ENCODE results near the gene BPIFB6.

The BPIFB6 gene

DNA sequence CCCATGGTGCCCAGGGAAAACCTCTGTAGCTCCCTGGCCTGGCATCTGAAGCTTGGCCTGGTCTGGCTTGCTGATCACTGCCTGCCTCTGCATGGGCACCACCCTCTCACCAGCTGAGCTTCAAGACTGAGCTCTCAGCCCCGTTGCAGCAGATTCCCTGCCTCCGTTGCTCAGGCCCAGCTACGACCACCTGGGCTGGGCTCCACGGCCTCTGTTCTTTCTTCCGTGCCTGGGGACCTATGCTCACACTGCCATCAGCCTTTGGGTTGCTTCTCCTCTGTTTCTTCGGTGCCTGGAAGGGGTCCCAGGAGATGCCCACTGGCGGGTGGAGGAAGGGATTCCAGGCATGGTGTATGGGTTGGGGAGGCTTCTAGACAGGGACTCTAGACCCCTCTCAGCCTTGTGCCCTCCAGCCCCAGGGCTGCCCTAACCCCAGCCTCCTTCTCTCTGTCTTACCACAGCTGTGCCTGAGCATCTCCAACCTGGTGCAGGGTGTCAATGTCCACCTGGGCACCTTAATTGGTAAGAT is 14.8 kb upstream of the BPIFB6 start:
- no peak for DNase-seq (ENCODE audit: low spot score)

DNA sequence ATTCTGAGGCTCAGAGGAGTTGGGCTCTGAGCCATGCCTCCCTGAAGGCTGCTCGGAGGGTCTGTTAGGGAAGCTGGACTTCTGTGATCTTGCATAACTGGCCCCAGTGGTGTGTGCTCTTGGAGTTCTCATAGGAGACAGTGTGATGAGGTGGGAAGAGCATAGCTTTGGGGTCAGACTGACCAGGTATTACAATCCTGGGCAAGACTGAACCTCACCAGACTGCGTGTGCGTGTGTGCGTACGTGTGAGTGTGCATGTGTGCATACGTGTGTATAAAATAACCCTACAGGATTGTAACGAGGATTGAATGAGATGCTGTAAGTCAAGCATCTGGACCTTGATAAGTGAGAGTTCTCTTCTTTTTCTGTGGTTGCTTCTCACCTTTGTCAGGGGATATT is 13.9 kb upstream of the BPIFB6 start:
- DNase-seq (ENCODE audit: low spot score) = no peak

DNA sequence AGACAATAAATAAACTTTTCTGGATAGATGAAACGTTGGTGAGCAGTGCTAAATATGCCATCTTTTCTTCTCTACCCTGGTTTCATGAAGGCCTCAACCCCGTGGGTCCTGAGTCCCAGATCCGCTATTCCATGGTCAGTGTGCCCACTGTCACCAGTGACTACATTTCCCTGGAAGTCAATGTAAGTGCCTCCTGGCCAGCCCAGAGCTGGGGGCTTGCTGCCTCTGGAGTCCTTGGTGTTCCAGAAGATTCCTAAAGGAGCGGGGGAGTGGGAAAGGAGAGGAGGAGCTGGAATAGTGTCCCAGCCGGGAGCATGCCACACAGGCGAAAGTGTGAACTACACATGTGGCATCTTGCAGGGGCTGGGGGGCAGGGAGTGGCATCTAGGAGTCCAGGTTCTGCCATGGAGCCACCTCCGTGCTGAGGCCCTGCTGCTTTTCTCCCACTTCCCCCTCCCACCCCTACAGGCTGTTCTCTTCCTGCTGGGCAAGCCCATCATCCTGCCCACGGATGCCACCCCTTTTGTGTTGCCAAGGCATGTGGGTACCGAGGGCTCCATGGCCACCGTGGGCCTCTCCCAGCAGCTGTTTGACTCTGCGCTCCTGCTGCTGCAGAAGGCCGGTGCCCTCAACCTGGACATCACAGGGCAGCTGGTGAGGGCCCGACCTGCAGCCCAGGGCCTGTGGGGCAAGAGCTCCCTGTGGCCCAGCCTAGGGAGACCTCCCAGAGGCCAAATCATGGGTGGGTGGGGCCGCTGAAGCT is 13.1 kb upstream of the BPIFB6 start:
- no peak for DNase-seq (ENCODE audit: low spot score)

- DNase-seq (ENCODE audit: low spot score) = no peak
These were observed 11.8 kb upstream of the BPIFB6 start for GRCh38 chr20:33019465-33020277.

- no peak for DNase-seq (ENCODE audit: low spot score)
These were observed 10.9 kb upstream of the BPIFB6 start for GRCh38 chr20:33020278-33021161.

DNA sequence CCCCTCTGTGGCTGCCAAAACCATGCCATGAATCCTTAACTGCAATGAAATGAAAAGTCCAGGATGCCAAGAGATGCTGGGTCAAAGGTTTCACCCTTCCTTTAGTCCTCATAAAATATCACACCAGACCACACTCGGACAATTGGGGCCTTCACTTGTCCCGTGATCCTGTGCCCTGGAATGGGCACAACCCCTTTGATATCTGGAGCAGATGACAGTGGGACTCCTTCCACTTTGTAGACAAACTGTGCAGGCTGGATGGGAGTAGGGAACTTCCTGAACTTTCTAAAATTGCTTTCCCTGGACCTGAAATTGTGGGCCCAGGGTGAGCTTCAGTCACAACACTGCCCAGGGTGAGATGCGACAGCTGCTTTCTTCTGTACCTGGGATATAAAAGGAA is 9.6 kb upstream of the BPIFB6 start:
- DNase-seq (ENCODE audit: low spot score) = no peak

DNA sequence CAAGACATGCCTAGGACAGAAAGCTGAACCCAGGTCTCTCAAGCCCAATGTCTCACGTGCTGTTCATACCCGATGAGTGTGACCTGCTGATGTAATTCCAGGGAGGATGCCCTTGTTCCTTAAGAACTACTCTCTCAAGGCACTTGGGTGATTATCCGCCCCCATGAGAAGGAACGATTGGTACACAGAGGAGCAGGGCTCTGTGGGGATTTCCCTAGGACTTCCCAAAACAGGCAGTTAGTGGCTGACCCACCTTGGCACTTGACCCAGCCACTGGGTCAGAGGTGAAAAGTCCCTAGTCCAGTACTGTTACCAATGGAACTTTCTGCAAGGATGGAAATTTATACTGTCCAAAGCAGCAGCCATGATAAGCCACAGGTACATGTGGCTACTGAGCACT is 9.2 kb upstream of the BPIFB6 start:
- no peak for DNase-seq (ENCODE audit: low spot score)

GRCh38 chr20:33022694-33023438 is 8.6 kb upstream of the BPIFB6 start:
- DNase-seq (ENCODE audit: low spot score) = no peak

DNA sequence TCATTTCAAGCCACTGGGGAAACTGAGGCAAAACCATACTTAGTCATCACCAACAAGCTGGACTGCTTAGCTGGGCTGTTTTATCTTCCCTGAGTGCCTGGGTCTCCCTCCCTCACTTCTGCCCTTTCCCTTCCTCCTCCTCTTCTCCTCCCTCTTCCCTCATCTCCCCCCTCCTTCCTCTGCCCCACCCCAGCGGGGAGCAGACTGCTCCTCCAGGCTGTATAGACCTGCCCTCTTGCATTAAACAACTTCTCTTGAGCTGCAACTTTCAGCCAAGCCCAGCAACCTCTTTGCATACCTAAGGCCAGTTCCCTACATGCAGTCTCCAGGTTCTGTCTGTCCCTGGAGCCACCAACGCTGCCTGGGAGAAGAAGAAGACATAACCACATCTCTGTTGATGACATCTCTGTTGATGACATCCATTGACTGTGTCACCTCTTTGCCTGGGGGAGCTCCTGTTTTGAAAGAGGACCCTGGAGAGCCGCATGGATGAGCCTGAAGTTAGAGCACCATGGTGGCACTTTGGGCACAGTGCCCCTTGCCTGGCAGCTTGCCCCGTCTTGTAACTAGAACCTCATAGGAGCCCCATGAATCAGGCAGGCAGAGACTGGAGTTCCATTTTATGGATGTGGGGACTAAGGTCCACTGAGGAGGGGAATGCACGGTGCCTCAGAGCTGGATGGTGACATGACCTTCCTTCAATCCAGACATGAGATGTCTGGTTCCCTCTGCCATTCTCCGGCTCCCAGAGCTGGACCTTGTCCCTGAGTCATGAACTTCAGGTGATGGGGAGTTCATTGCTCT is 7.8 kb upstream of the BPIFB6 start:
- no peak for DNase-seq (ENCODE audit: low spot score)

GRCh38 chr20:33024243-33024560 is 7.2 kb upstream of the BPIFB6 start:
- no peak for DNase-seq (ENCODE audit: low spot score)

DNA sequence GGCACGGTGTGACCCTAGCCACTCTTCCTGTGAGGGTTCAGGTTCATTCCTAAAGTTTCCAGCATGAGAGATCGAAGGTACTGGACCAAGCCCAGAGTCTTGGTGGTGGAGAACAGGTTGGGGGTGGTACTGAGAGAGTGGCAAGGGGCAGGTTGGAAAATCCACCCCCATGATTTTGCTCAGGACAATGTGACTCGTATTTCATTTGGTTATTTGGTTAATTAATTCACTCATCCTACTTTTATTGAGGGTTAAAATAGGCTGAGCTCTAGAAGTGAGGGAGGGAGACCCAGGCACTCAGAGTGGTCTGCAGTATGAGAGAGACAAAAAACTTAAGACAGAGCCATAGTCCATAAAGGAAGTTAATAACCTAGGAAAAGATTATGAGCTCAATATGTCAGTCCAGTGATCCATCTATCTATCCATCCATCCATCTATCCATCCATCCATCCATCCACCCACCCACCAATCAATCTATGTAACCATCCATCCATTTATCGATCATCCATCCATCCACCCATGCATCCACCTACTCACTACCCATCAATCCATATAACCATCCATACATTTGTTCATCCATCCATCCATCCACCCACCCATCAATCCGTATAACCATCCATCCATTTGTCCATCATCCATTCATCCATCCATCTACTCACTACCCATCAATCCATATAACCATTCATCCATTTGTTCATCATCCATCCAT is 6.7 kb upstream of the BPIFB6 start:
- no peak for DNase-seq (ENCODE audit: low spot score)

DNA sequence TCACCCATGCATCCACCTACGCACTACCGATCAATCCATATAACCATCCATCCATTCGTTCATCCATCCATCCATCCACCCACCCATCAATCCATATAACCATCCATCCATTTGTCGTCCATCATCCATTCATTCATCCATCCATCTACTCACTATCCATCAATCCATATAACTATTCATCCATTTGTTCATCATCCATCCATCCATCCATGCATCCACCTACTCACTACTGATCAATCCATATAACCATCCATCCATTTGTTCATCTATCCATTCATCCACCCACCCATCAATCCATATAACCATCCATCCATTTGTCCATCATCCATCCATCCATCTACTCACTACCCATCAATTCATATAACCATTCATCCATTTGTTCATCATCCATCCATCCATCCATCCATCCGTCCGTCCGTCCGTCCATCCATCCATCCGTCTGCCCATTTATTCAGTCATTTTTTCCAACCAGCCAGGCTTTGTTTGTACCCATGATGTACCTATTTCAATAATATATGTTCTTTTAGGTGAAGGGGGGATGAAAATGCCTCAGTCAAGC is 6.1 kb upstream of the BPIFB6 start:
- DNase-seq (ENCODE audit: low spot score) = no peak

DNA sequence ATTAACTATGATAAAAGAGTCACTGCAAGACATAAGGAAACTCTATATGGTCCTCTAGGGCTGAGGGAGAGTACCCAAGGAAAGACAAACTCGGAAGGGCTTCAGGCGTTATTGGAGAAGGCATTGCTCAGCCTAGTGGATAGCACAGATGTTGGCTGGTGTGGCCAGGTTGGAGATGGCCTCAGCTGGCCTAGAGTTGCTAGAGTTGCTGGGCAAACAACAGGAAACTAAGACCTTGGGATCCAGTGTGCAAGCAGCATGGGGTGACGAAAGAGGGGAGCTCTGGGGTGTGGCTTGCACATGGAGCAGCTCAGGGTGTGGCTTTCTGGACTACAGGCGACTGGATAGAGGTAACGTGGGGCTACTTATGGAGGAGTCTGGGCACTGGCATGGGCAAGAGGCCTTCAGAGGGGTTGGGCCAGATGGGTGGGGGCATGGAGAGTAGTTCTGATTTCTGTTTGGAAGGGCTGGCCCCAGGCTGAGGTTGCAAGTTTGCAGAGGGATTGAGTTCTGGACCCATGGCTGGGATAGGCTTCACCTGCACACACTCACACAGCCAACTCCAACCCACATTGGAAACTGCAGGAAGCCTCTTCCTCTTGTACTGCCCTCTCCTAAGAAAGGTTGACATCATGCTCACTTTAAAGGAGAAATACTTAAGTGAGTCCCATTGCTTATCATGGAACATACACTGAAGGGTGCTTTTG is 5.2 kb upstream of the BPIFB6 start:
- DNase-seq (ENCODE audit: low spot score) = no peak

DNA sequence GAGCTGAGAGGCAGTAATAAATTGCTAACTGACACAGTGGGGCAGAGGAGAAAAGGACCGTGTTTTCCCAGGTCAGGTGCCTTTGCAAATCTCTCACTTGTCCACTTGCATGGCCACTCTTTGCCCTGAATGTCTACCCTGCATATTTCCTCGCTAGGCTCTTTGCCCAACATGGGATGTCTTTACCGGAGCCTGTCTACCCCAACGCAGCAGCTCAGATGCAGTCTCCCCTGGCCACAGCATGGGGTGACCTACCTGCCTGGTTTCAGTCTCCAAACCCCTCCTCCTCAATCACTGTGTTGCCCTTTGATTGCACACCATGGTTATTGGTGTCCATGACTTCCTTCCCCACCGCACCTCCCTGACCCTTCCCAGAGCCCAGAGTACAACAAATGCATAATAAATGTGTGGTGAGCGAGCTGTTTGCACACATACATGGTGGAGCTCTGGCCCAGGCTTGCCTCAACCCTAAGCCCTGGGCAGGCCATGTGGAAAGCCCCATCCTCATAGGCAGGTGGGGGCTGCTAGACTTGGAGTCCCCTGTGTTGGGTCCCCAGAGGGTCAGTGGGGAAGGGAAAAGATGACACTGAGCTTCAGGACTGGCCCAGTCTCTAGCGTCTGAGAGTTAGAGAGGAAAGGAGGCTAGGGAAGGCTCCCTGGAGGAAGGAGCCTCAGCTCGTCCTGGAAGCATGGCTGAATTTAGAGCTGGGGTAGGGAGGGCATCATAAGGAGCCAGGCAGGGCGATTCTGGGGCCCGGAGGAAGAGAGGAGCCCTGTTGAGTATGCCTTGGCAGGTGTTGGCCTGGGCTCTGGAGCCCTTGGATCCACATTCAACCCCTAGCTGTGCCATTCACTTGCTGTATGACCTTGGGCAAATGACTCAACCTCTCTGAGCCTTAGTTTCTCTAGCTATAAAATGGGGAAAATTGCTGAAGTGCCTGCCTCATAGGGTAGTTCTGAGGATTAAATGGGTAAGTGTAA is 4.4 kb upstream of the BPIFB6 start:
- DNase-seq (ENCODE audit: low spot score) = no peak

- no peak for DNase-seq (ENCODE audit: low spot score)
These were observed 3.4 kb upstream of the BPIFB6 start for GRCh38 chr20:33027769-33028751.

- no peak for DNase-seq (ENCODE audit: low spot score)
These were observed 2.6 kb upstream of the BPIFB6 start for GRCh38 chr20:33028875-33029274.

DNA sequence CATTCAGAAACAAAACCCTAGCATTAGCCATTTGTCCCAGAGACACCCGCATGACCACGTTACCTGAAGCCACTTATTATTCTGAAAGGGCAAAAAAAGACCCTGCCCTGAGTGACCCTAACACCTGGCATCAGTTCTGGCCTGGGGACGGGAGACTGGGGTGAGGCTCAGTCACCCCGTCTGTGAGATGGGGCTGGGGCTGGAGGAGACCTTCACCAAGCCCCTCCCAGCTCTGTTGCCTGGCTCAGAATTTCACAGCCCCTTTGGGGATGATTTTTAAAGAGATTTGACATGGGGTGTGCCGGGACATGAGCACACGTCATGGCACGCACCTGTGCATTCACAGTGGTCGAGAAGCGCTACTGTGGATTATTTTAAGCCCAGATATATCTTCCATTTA is 1.4 kb upstream of the BPIFB6 start:
- no peak for DNase-seq (ENCODE audit: low spot score)

Measured in putamen (tissue), 1 donor.